ENCODE data around the gene ACOT6.

Gene ACOT6

GRCh38 chr14:73619524-73619923 is 7.2 kb downstream of the ACOT6 start:
- H3K27me3 Mint-ChIP-seq (ENCODE audit: low read depth, poor library complexity): peaks cover 31% of the 10 kb centered on the region
- H3K9me3 Mint-ChIP-seq: no peaks in the 10 kb centered on the region
- H3K4me3 Mint-ChIP-seq: no peak overlapping the region
- no peak overlapping the region for H3K27ac Mint-ChIP-seq
- DNase-seq: no peak
- no peaks in the 10 kb centered on the region for H3K4me1 Mint-ChIP-seq
- H3K36me3 Mint-ChIP-seq (ENCODE audit: low read depth): no peaks in the 10 kb centered on the region
- TF ChIP-seq CTCF (IDR thresholded peaks at IDR 0.05): no peak

- Mint-ChIP-seq H3K36me3 (ENCODE audit: low read depth) (no peaks in the 10 kb centered on the region), H3K4me1 (no peaks in the 10 kb centered on the region), H3K27me3 (ENCODE audit: low read depth, poor library complexity) (peaks cover 25% of the 10 kb centered on the region), H3K27ac (no peak overlapping the region), H3K4me3 (no peak overlapping the region), H3K9me3 (no peaks in the 10 kb centered on the region)
- DNase-seq: no peak
- no peak for TF ChIP-seq CTCF (IDR thresholded peaks at IDR 0.05)
These were observed 8.0 kb downstream of the ACOT6 start for GRCh38 chr14:73620268-73620667.

- H3K36me3 Mint-ChIP-seq (ENCODE audit: low read depth): no peaks in the 10 kb centered on the region
- no peak overlapping the region for H3K4me3 Mint-ChIP-seq
- peaks cover 29% of the 10 kb centered on the region for H3K27me3 Mint-ChIP-seq (ENCODE audit: low read depth, poor library complexity)
- no peak for TF ChIP-seq CTCF (IDR thresholded peaks at IDR 0.05)
- H3K9me3 Mint-ChIP-seq: no peaks in the 10 kb centered on the region
- no peak overlapping the region for H3K27ac Mint-ChIP-seq
- no peaks in the 10 kb centered on the region for H3K4me1 Mint-ChIP-seq
- DNase-seq: no peak
These were observed 11.3 kb downstream of the ACOT6 start for GRCh38 chr14:73623504-73624054.

GRCh38 chr14:73625706-73626105 is 13.4 kb downstream of the ACOT6 start:
- Mint-ChIP-seq H3K27me3 (ENCODE audit: low read depth, poor library complexity) (peaks cover 18% of the 10 kb centered on the region), H3K27ac (no peak overlapping the region), H3K4me3 (no peak overlapping the region), H3K36me3 (ENCODE audit: low read depth) (no peaks in the 10 kb centered on the region), H3K4me1 (no peaks in the 10 kb centered on the region), H3K9me3 (no peaks in the 10 kb centered on the region)
- DNase-seq: no peak
- no peak for TF ChIP-seq CTCF (IDR thresholded peaks at IDR 0.05)

- Mint-ChIP-seq H3K36me3 (ENCODE audit: low read depth) (no peaks in the 10 kb centered on the region), H3K9me3 (no peaks in the 10 kb centered on the region), H3K27ac (no peak overlapping the region), H3K4me3 (no peak overlapping the region), H3K4me1 (no peaks in the 10 kb centered on the region), H3K27me3 (ENCODE audit: low read depth, poor library complexity) (peaks cover 10% of the 10 kb centered on the region)
- no peak for DNase-seq
- no peak for TF ChIP-seq CTCF (IDR thresholded peaks at IDR 0.05)
These were observed 14.8 kb downstream of the ACOT6 start for GRCh38 chr14:73627151-73627558.

GRCh38 chr14:73630009-73630780 is 17.9 kb downstream of the ACOT6 start:
- Mint-ChIP-seq H3K4me3 (no peak overlapping the region), H3K27ac (no peak overlapping the region), H3K36me3 (ENCODE audit: low read depth) (no peaks in the 10 kb centered on the region), H3K9me3 (no peaks in the 10 kb centered on the region), H3K4me1 (peaks cover 6% of the 10 kb centered on the region), H3K27me3 (ENCODE audit: low read depth, poor library complexity) (peaks cover 33% of the 10 kb centered on the region)
- no peak for DNase-seq
- no peak for TF ChIP-seq CTCF (IDR thresholded peaks at IDR 0.05)

Measured in nephron progenitor cell (in vitro differentiated cells).